Measurements from ENCODE around the gene FGF12.

Gene FGF12

GRCh38 chr3:192751148-192751547, 23.8 kb upstream of the FGF12 start:
- Histone ChIP-seq H2AK5ac (ENCODE audit: low read depth, low read length) (no peak overlapping the region), H2BK120ac (ENCODE audit: low read depth, low read length) (no peak overlapping the region), H3K14ac (ENCODE audit: low read length) (no peak overlapping the region), H3K27ac (replicated peaks; ENCODE audit: low read length) (no peak overlapping the region), H3K4ac (ENCODE audit: low read length) (no peak overlapping the region), H2BK12ac (ENCODE audit: low read length) (no peak overlapping the region), H2AFZ (ENCODE audit: low read length) (no peak overlapping the region), H3K4me2 (ENCODE audit: insufficient read depth, low read length, poor library complexity, severe bottlenecking) (no peak overlapping the region), H3K79me1 (ENCODE audit: low read depth, low read length) (no peaks in the 10 kb centered on the region), H2BK15ac (ENCODE audit: low read length) (no peak overlapping the region), H4K91ac (ENCODE audit: low read depth, low read length, poor library complexity) (no peak overlapping the region), H3K9ac (ENCODE audit: low read depth, low read length, poor library complexity) (no peak overlapping the region), H2BK5ac (ENCODE audit: low read length) (no peak overlapping the region), H3K18ac (ENCODE audit: low read length) (no peak overlapping the region), H3K4me1 (ENCODE audit: control insufficient read depth in 2 of 2, insufficient read depth in 1 of 2, low read depth in 1 of 2, low read length in 2 of 2) (no peaks in the 10 kb centered on the region), H3K36me3 (replicated peaks in 1 of 2; ENCODE audit: control insufficient read depth in 2 of 2, insufficient read depth in 2 of 2, low read length in 2 of 2) (no peaks in the 10 kb centered on the region), H3K23ac (ENCODE audit: low read depth, low read length, poor library complexity) (no peak overlapping the region), H3K9me3 (replicated peaks in 1 of 2; ENCODE audit: control insufficient read depth in 2 of 2, insufficient read depth in 1 of 2, low read depth in 1 of 2, low read length in 2 of 2) (no peaks in the 10 kb centered on the region), H3K4me3 (ENCODE audit: low read length in 2 of 2) (no peak overlapping the region), H3K27me3 (ENCODE audit: control insufficient read depth in 3 of 3, insufficient read depth in 3 of 3, low read depth in 1 of 3, low read length in 3 of 3) (peaks cover 0 to 3% (median 0%) of the 10 kb centered on the region in 3 experiments), H4K8ac (ENCODE audit: low read depth, low read length) (no peak overlapping the region)
- WGBS, 2 donors (ENCODE audit: extremely low coverage in 2 of 2, insufficient read length in 2 of 2, insufficient replicate concordance in 1 of 2) = no CpG with 5 or more reads among the region's 2 CpGs
- no peak for DNase-seq (ENCODE audit: low spot score)

- no peaks in the 10 kb centered on the region for H3K4me1 ChIP-seq (ENCODE audit: control insufficient read depth in 2 of 2, insufficient read depth in 1 of 2, low read depth in 1 of 2, low read length in 2 of 2)
- H2BK15ac ChIP-seq (ENCODE audit: low read length) = no peak overlapping the region
- peaks cover 0 to 3% (median 0%) of the 10 kb centered on the region in 3 experiments for H3K27me3 ChIP-seq (ENCODE audit: control insufficient read depth in 3 of 3, insufficient read depth in 3 of 3, low read depth in 1 of 3, low read length in 3 of 3)
- no peaks in the 10 kb centered on the region for H3K9me3 ChIP-seq (replicated peaks in 1 of 2; ENCODE audit: control insufficient read depth in 2 of 2, insufficient read depth in 1 of 2, low read depth in 1 of 2, low read length in 2 of 2)
- H3K18ac ChIP-seq (ENCODE audit: low read length) = no peak overlapping the region
- H3K9ac ChIP-seq (ENCODE audit: low read depth, low read length, poor library complexity) = no peak overlapping the region
- no peak overlapping the region for H2BK5ac ChIP-seq (ENCODE audit: low read length)
- H3K36me3 ChIP-seq (replicated peaks in 1 of 2; ENCODE audit: control insufficient read depth in 2 of 2, insufficient read depth in 2 of 2, low read length in 2 of 2) = no peaks in the 10 kb centered on the region
- no peak overlapping the region for H3K4me2 ChIP-seq (ENCODE audit: insufficient read depth, low read length, poor library complexity, severe bottlenecking)
- no peak for DNase-seq (ENCODE audit: low spot score)
- H3K4me3 ChIP-seq (ENCODE audit: low read length in 2 of 2) = no peak overlapping the region
- H3K4ac ChIP-seq (ENCODE audit: low read length) = no peak overlapping the region
- H2AK5ac ChIP-seq (ENCODE audit: low read depth, low read length) = no peak overlapping the region
- no peak overlapping the region for H3K14ac ChIP-seq (ENCODE audit: low read length)
- 95% methylated on average over 3 of the region's 5 CpGs; no CpG with 5 or more reads in 1 of the 2 donors for WGBS, 2 donors (ENCODE audit: extremely low coverage in 2 of 2, insufficient read length in 2 of 2, insufficient replicate concordance in 1 of 2)
- no peak overlapping the region for H4K91ac ChIP-seq (ENCODE audit: low read depth, low read length, poor library complexity)
- no peak overlapping the region for H2BK12ac ChIP-seq (ENCODE audit: low read length)
- no peak overlapping the region for H3K23ac ChIP-seq (ENCODE audit: low read depth, low read length, poor library complexity)
- H3K27ac ChIP-seq (replicated peaks; ENCODE audit: low read length) = no peak overlapping the region
- no peaks in the 10 kb centered on the region for H3K79me1 ChIP-seq (ENCODE audit: low read depth, low read length)
- no peak overlapping the region for H4K8ac ChIP-seq (ENCODE audit: low read depth, low read length)
- no peak overlapping the region for H2AFZ ChIP-seq (ENCODE audit: low read length)
- H2BK120ac ChIP-seq (ENCODE audit: low read depth, low read length) = no peak overlapping the region
These were observed 22.9 kb upstream of the FGF12 start for GRCh38 chr3:192750201-192750600.

GRCh38 chr3:192747746-192748145, 20.4 kb upstream of the FGF12 start:
- no peak overlapping the region for H3K27ac ChIP-seq (replicated peaks; ENCODE audit: low read length)
- H2BK15ac ChIP-seq (ENCODE audit: low read length) = no peak overlapping the region
- H3K79me1 ChIP-seq (ENCODE audit: low read depth, low read length) = no peaks in the 10 kb centered on the region
- no peak overlapping the region for H2BK120ac ChIP-seq (ENCODE audit: low read depth, low read length)
- no peak overlapping the region for H3K4me3 ChIP-seq (ENCODE audit: low read length in 2 of 2)
- H3K9ac ChIP-seq (ENCODE audit: low read depth, low read length, poor library complexity) = no peak overlapping the region
- H3K4me2 ChIP-seq (ENCODE audit: insufficient read depth, low read length, poor library complexity, severe bottlenecking) = no peak overlapping the region
- no peak overlapping the region for H3K4ac ChIP-seq (ENCODE audit: low read length)
- no peak overlapping the region for H4K91ac ChIP-seq (ENCODE audit: low read depth, low read length, poor library complexity)
- no peak overlapping the region for H2BK5ac ChIP-seq (ENCODE audit: low read length)
- H3K18ac ChIP-seq (ENCODE audit: low read length) = no peak overlapping the region
- DNase-seq (ENCODE audit: low spot score) = no peak
- no peak overlapping the region for H2AFZ ChIP-seq (ENCODE audit: low read length)
- H3K14ac ChIP-seq (ENCODE audit: low read length) = no peak overlapping the region
- H3K23ac ChIP-seq (ENCODE audit: low read depth, low read length, poor library complexity) = no peak overlapping the region
- no peak overlapping the region for H2BK12ac ChIP-seq (ENCODE audit: low read length)
- H3K27me3 ChIP-seq (ENCODE audit: control insufficient read depth in 3 of 3, insufficient read depth in 3 of 3, low read depth in 1 of 3, low read length in 3 of 3) = peaks cover 0 to 3% (median 0%) of the 10 kb centered on the region in 3 experiments
- H3K36me3 ChIP-seq (replicated peaks in 1 of 2; ENCODE audit: control insufficient read depth in 2 of 2, insufficient read depth in 2 of 2, low read length in 2 of 2) = no peaks in the 10 kb centered on the region
- no peak overlapping the region for H4K8ac ChIP-seq (ENCODE audit: low read depth, low read length)
- no CpG with 5 or more reads among the region's 3 CpGs for WGBS, 2 donors (ENCODE audit: extremely low coverage in 2 of 2, insufficient read length in 2 of 2, insufficient replicate concordance in 1 of 2)
- H2AK5ac ChIP-seq (ENCODE audit: low read depth, low read length) = no peak overlapping the region
- no peaks in the 10 kb centered on the region for H3K4me1 ChIP-seq (ENCODE audit: control insufficient read depth in 2 of 2, insufficient read depth in 1 of 2, low read depth in 1 of 2, low read length in 2 of 2)
- H3K9me3 ChIP-seq (replicated peaks in 1 of 2; ENCODE audit: control insufficient read depth in 2 of 2, insufficient read depth in 1 of 2, low read depth in 1 of 2, low read length in 2 of 2) = no peaks in the 10 kb centered on the region

- H3K27ac ChIP-seq (replicated peaks; ENCODE audit: low read length) = no peak overlapping the region
These were observed 19.8 kb upstream of the FGF12 start for GRCh38 chr3:192747145-192747544.

More at GRCh38 chr3:192747145-192747544, 19.8 kb upstream of the FGF12 start:
- Histone ChIP-seq H2BK5ac (ENCODE audit: low read length) (no peak overlapping the region), H3K23ac (ENCODE audit: low read depth, low read length, poor library complexity) (no peak overlapping the region), H2BK15ac (ENCODE audit: low read length) (no peak overlapping the region), H3K36me3 (replicated peaks in 1 of 2; ENCODE audit: control insufficient read depth in 2 of 2, insufficient read depth in 2 of 2, low read length in 2 of 2) (no peaks in the 10 kb centered on the region), H4K91ac (ENCODE audit: low read depth, low read length, poor library complexity) (no peak overlapping the region), H3K4me3 (ENCODE audit: low read length in 2 of 2) (no peak overlapping the region), H3K79me1 (ENCODE audit: low read depth, low read length) (no peaks in the 10 kb centered on the region), H2AK5ac (ENCODE audit: low read depth, low read length) (no peak overlapping the region), H2BK12ac (ENCODE audit: low read length) (no peak overlapping the region), H3K4me1 (ENCODE audit: control insufficient read depth in 2 of 2, insufficient read depth in 1 of 2, low read depth in 1 of 2, low read length in 2 of 2) (no peaks in the 10 kb centered on the region), H3K4ac (ENCODE audit: low read length) (no peak overlapping the region), H4K8ac (ENCODE audit: low read depth, low read length) (no peak overlapping the region), H3K27me3 (ENCODE audit: control insufficient read depth in 3 of 3, insufficient read depth in 3 of 3, low read depth in 1 of 3, low read length in 3 of 3) (peaks cover 0 to 3% (median 0%) of the 10 kb centered on the region in 3 experiments), H2AFZ (ENCODE audit: low read length) (no peak overlapping the region), H3K9me3 (replicated peaks in 1 of 2; ENCODE audit: control insufficient read depth in 2 of 2, insufficient read depth in 1 of 2, low read depth in 1 of 2, low read length in 2 of 2) (no peaks in the 10 kb centered on the region), H3K18ac (ENCODE audit: low read length) (no peak overlapping the region), H3K4me2 (ENCODE audit: insufficient read depth, low read length, poor library complexity, severe bottlenecking) (no peak overlapping the region), H2BK120ac (ENCODE audit: low read depth, low read length) (no peak overlapping the region), H3K9ac (ENCODE audit: low read depth, low read length, poor library complexity) (no peak overlapping the region), H3K14ac (ENCODE audit: low read length) (no peak overlapping the region)
- no CpG with 5 or more reads among the region's 1 CpG for WGBS, 2 donors (ENCODE audit: extremely low coverage in 2 of 2, insufficient read length in 2 of 2, insufficient replicate concordance in 1 of 2)
- no peak for DNase-seq (ENCODE audit: low spot score)
